NT2/D1 (cell line): ENCODE data around the gene TOLLIP.

Experiments used
- YY1 ChIP-seq: IDR thresholded peaks from 2 replicates; pipeline ENCODE4 v1.6.1; 2011; ENCODE audit not compliant: insufficient read length, insufficient read depth
- ZNF274 ChIP-seq: IDR thresholded peaks from 2 replicates; pipeline ENCODE4 v1.6.1; 2011; ENCODE audit warnings: mild to moderate bottlenecking, low read depth, low read length

- no peak for TF ChIP-seq YY1
- TF ChIP-seq ZNF274: no peak
Observed at GRCh38 chr11:1272531-1272930, 36.9 kb downstream of the TOLLIP start.
